Muscle layer of duodenum (tissue), 2 donors: ENCODE measurements around the gene OR3A1.
"Not testable (repeated sequence)": the region's sequence is repeated elsewhere in the genome, so short reads cannot be mapped to it uniquely, and the experiment has no call there.

Experiments
- H3K27ac ChIP-seq: one replicate; pipeline ENCODE4 v1.7.0; 2013; ENCODE audit warnings: mild to moderate bottlenecking, low read length
- H3K27me3 ChIP-seq: one replicate; pipeline ENCODE4 v1.7.0; 2013; ENCODE audit warnings: low read depth, mild to moderate bottlenecking, control low read depth, low read length
- H3K36me3 ChIP-seq, 2 donors: one replicate each; pipeline ENCODE4 v1.7.0; 2013; ENCODE audit warnings: low read length in 2 of 2, control low read depth in 1 of 2, mild to moderate bottlenecking in 1 of 2; ENCODE audit not compliant: insufficient read depth in 2 of 2, control insufficient read depth in 1 of 2
- H3K4me1 ChIP-seq, 2 donors: one replicate each; pipeline ENCODE4 v1.7.0; 2013; ENCODE audit warnings: low read length in 2 of 2, mild to moderate bottlenecking in 2 of 2, control low read depth in 1 of 2, moderate library complexity in 1 of 2; ENCODE audit not compliant: insufficient read depth in 2 of 2, control insufficient read depth in 1 of 2
- H3K4me3 ChIP-seq, 2 donors: one replicate each; pipeline ENCODE4 v1.7.0; 2013; ENCODE audit warnings: low read length in 2 of 2, low read depth in 1 of 2, mild to moderate bottlenecking in 1 of 2
- H3K9me3 ChIP-seq, 2 donors: one replicate each; pipeline ENCODE4 v1.7.0; 2013; ENCODE audit warnings: low read length in 2 of 2, control low read depth in 1 of 2, mild to moderate bottlenecking in 1 of 2; ENCODE audit not compliant: control insufficient read depth in 1 of 2
- donor health status: healthy.

OR3A1 gene

DNA sequence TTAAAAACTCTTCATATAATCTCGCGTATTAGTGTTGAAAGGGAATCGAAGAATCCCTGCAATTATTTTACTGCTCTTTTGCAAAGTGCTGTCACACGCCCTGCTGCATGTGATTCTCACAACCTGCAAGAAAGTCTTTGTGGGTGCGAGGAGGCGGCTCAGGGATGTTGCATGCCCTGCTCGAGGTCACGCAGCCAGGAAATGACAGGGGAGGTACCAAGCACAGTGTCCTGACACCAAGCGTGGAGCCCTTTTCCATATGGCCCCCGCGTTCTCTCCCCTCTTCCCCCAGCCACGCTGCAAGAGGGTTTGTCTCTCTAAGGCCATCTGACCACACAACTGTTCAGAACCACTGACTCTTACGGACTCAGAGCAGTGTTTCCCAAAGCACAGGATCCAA, 37.6 kb downstream of the OR3A1 start:
- no peaks in the 10 kb centered on the region for H3K4me1 ChIP-seq
- H3K36me3 ChIP-seq, result no peaks in the 10 kb centered on the region
- no peak overlapping the region for H3K4me3 ChIP-seq
- no peak overlapping the region for H3K27ac ChIP-seq
- H3K27me3 ChIP-seq, result no peaks in the 10 kb centered on the region
- H3K9me3 ChIP-seq, result no peaks in the 10 kb centered on the region

DNA sequence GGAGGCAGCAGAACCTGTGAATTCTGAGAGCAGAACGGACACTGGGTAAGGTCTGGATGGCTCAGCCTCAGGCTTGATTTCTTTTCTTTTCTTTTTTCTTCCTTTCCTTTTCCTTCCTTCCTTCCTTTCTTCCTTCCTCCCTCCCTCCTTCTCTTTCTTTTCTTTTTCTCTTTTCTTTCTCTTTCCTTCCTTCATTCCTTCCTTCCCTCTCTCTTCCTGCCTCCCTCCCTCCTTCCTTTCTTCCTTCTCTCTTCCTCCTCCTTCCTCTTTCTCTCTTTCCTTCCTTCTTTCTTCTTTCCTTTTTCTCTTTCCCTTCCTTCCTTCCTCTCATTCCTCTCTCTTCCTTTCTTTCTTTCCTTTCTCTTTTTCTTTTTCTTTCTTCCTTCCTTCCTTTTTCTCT, 38.0 kb downstream of the OR3A1 start:
- Histone ChIP-seq H3K9me3 (no peaks in the 10 kb centered on the region), H3K4me1 (no peaks in the 10 kb centered on the region), H3K4me3 (no peak overlapping the region), H3K27me3 (no peaks in the 10 kb centered on the region), H3K27ac (no peak overlapping the region), H3K36me3 (no peaks in the 10 kb centered on the region)

- H3K4me1 ChIP-seq, result no peaks in the 10 kb centered on the region
- no peaks in the 10 kb centered on the region for H3K9me3 ChIP-seq
- H3K4me3 ChIP-seq, result no peak overlapping the region
These were observed 41.6 kb downstream of the OR3A1 start for GRCh38 chr17:3256575-3256974.

DNA sequence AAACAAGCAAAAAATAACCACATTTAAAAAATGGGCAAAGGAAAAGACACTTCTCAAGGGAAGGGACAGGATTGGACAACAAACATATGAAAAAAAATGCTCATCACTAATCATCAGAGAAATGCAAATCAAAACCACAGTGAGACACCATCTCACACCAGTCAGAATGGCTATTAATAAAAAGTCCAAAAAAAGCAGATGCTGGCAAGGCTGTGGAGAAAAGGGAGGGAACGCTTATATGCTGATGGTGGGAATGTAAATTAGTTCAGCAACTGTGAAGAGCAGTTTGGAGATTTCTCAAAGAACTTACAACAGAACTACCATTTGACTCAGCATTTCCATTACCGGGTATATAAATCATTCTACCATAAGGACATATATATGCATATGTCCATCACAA, 49.1 kb downstream of the OR3A1 start:
- H3K4me3 ChIP-seq, H3K27me3 ChIP-seq, H3K27ac ChIP-seq, H3K4me1 ChIP-seq, H3K9me3 ChIP-seq, H3K36me3 ChIP-seq: not testable (repeated sequence)

More at GRCh38 chr17:3256575-3256974, 41.6 kb downstream of the OR3A1 start:
- Histone ChIP-seq H3K36me3 (no peaks in the 10 kb centered on the region), H3K27ac (no peak overlapping the region), H3K27me3 (no peaks in the 10 kb centered on the region)

GRCh38 chr17:3244841-3245240, 53.3 kb downstream of the OR3A1 start:
- H3K9me3 ChIP-seq, H3K27ac ChIP-seq, H3K4me3 ChIP-seq, H3K36me3 ChIP-seq, H3K4me1 ChIP-seq, H3K27me3 ChIP-seq: not testable (repeated sequence)

- H3K27me3 ChIP-seq, H3K36me3 ChIP-seq, H3K4me1 ChIP-seq, H3K27ac ChIP-seq, H3K4me3 ChIP-seq, H3K9me3 ChIP-seq: not testable (repeated sequence)
These were observed 57.1 kb downstream of the OR3A1 start for GRCh38 chr17:3241044-3241443.
